ENCODE results near the gene MAJIN.

- no peak for TF ChIP-seq CTCF (IDR thresholded peaks at IDR 0.05; ENCODE audit: poor library complexity)
- no peak for TF ChIP-seq EZH2 (IDR thresholded peaks at IDR 0.05; ENCODE audit: borderline replicate concordance)
These were observed 80.0 kb downstream of the MAJIN start for GRCh38 chr11:64891880-64892279.

Measured in hepatocyte (in vitro differentiated cells).